HG02870 (cell line): ENCODE results near the gene VRTN.

Experiments
- ATAC-seq: cut with Tn5 transposase; IDR thresholded peaks from one replicate; pipeline ENCODE4 v1.9.1; 2021; ENCODE audit warnings: mild to moderate bottlenecking, moderate library complexity; ENCODE audit not compliant: unreplicated experiment

The VRTN gene

DNA sequence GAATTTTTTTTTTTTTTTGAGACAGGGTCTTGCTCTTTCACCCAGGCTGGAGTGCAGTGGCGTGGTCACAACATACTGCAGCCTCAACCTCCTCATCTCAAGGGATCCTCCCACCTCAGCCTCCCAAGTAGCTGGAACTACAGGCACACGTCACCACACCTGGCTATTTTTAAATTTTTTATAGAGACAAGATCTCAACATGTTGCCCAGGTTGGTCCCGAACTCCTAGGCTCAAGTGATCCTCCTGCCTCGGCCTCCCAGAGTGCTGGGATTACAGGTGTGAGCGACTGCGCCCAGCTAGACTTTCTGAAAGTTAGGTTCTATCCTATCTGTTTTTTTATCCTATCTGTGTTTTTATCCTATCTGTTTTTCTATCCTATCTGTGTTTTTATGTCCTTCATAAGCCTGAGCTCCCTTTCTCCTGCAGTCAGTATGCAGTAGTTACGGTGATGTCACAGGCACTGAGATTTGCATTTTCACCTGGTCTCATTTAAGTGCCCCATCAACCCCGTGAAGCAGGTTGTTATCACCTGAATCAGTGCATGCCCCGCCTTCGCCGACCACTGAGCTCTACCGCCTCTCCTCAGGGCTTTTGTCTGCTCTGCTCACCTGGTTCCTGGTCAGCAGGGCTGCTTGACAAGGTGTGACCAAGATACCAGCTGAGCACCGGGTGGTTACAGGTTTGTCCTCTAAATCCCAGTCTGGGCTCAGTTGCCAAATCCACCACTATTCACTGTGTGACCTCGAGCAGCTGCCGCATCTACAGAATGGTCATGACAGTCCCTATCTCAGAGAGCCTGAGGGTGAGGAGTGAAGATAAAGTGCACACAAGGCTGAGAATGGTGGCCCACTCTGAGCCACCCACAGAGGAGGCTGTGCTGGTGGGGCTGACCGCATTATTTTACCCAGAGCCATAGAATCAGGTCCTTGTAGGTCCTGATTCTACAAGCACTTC lies 44.6 kb downstream of the VRTN start:
- ATAC-seq: no peak

DNA sequence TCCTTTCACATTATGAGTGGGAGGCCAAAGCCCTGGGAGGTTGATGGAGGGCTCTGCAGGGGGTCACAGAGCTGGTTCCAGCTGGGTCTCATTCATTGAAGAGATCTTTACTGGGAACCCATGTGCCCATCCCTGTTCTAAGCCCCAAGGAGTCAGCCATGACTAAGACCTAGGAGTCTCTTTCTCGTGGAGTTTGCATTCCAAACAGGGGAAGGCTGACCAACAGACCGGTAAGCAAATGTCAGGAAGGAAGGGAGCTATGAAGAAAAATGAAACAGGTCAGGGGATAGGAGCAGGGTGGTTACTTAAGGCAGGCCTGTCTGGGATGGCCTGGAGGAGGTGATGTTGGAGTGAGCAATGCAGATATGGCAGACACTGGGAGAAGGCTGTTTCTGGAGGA lies 46.3 kb downstream of the VRTN start:
- ATAC-seq: no peak

DNA sequence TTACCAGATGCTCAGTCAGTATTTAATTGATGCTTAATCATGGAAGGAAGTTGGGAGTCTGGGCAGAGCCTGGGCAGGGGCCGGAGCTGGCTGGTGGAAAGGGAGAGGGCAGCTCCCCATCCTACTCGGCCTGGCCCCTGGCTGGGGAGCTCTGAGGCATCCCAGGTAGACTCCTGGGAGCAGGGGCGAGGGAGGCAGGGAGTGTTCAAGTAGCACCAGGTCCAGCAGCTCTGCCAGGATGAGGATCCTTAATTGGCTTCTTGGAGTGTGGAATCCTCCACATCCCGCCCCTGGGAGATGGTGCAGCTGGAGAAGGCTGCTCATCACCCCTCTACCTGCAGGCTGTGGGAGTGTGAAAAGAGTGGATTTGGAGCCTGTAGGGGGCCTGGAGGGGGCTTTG lies 46.8 kb downstream of the VRTN start:
- ATAC-seq: no peak

DNA sequence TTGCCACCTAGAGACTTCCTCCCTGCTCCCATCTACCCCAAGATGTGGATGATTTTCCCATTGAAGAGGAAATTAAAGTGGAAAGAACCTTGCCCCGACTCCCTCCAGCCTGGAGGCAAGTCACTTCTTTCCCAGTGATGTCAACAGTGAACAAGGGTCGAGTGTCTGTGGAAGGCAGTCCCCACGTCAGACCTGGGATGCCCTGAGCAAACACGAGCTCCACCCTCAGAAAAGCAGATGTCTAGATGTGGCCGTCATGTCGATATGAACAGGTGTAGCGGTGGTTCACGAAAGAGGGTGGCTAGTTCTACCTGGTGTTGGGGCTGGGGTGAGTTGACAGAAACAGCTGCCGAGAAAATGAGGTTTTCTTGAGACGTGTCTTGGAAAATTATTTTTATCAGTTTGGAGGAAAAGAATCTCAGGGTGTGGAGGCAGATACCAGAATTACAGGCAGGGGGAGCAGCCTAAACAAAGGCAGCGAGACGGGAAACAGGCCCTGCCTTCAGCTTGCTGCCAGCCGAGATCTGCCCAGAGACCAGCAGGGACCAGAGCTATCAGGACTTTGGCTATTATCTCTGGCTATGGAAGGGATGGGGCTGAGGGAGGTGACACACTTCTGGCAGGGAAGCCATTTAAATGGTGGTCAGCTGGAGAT lies 51.9 kb downstream of the VRTN start:
- no peak for ATAC-seq

DNA sequence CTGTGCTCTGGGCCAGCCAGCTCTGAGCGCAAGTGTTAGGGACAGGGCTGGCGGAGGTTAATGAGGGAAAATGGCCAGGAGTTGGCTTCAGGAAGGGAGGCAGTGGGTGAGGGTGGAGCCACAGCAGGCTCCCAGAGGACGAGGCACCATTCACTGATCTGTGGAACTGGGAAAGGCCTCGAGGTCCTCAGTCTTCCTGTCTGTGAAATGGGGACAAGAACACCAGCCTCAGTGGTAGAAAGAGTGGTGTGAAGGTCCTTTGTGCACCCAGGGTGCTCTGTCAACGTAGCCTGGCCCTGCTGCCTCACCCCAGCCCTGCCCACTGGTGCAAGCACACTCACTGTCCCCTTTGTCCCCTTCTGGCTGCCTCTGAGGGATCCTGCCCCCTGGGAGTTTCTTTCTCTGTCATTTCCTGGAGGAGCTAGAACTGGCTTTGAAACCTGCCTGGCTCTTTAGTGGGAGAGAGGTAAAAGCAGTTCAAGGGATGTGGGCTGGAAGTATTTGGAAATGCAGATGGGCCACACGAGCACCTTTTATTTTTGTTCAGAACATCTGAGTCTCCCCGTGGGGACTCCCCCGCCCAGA lies 52.7 kb downstream of the VRTN start:
- no peak for ATAC-seq

DNA sequence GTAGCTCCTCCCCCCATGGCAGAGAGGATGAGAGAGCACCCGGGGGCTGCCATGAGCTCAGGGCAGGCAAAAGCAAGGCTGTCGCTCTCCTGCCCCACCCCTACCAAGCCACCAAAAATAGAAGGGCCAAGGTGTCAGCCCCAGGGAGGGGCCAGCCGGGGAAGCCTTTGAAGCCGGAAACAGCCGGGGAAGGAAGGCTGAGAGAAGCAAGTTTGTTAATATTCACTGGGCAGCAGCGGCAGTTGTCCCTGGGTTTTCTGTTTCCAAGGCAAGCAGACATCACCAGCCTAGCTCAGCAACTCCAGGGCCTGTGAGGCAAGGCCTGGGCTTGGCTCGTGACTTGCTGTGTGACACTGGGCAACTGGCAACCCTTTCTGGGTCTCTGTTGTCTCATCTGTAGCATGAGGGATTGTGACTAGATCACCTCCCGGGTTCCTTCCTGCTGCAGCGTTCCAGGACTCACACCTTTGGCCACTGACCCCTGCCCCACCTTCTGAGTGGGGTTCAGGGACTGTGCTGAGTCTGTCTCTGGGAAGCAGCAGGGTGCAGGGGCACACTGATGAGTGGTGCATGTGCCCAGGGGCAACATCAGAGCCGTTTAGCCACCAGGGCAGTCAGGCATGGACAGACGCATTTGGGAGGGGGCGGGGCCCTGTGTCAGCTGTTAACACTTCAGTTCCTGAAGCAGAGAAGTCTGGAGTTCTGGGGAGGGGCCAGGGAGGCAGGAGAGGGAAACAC lies 53.4 kb downstream of the VRTN start:
- peak; percentile 70 for ATAC-seq

DNA sequence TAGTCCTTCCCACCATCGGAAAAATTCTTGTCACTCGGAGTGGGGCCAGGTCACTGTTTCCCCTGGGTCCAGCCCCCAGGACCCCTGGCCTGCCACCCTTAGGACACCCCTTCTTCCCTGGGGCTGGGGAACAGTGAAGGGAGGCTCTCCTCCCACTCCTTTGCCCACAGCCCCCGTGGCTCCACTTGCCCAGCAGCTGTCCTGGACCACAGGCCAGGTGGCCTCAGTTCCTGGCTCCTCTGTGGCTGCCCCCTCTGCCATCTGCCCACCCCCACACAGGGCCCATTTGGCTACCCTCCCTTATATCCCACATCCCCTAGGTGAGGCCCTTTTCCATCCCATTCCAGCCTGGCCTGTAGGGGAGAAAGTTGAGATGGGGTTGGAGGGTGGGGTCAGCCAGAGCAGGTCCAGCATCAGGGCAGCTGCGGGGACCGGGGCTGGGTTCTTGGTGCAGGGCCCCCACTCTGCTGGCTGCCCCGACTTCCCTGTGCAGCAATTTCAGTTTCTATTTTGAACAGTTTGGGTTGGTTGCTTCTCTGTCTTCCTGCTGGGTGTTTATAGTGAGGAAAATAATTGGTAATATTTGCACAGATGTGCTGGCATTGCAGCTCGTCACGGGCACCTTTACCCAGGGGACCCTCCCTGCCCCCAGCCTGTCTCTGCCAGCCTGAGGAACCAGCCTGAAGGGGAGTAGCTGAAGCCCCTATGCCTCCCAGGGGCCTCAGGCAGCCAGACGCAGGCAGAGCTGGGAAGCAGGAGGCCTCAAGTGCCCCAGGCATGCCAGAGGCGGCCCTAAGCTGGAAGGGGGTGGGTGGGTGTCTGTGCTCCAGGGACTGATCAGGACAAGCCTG lies 54.4 kb downstream of the VRTN start:
- ATAC-seq: no peak

DNA sequence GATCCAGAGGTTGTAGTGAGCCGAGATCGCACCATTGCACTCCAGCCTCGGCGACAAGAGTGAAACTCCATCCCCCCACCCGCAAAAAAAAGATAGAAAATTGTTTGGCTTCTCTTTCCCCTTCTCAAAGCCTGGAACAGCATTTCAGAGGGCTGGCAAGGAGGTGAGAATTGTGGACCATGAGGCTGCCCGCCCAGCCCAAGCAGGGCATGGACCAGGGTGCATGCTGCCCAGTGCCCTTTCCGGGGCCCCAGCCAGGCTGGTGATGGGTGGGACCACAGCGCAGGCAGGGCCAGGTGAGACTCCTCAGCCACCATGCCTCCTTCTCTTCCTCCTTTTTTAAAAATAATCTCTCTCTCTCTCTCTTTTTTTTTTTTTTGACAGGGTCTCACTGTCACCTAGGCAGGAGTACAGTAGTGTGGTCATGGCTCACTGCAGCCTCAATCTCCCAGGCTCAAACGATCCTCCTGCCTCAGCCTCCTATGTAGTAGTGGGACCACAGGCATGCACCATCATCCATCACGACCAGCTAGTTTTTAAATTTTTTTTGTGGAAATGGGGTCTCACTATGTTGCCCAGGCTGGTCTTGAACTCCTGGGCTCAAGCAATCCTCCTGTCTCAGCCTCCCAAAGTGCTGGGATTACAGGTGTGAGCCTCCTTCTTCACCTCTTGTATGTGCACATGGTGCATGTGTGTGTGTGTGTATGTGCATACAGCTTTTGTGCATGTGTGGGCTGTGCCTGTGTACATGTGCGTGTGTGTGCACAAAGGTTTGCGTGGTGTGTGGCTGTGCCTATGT lies 55.5 kb downstream of the VRTN start:
- no peak for ATAC-seq

DNA sequence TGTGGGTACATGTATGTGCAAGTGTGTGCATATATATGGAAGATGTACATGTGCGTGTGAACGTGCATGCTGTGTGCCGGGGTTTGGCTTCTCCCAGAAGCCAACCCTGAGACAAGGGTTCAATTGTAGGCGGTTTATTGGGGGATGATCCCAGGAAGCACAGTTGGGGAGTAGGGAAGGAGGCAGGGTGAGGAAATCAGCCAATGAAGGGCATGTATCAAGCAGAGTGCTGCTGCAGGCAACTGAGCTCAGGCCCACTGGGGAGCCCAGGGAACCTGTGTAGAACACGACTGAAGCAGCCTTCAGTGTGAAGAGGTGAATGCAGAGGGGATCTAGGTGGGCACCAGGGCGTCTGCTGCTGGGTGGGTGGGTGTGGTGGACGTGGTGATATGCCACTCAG lies 56.2 kb downstream of the VRTN start:
- ATAC-seq: no peak

DNA sequence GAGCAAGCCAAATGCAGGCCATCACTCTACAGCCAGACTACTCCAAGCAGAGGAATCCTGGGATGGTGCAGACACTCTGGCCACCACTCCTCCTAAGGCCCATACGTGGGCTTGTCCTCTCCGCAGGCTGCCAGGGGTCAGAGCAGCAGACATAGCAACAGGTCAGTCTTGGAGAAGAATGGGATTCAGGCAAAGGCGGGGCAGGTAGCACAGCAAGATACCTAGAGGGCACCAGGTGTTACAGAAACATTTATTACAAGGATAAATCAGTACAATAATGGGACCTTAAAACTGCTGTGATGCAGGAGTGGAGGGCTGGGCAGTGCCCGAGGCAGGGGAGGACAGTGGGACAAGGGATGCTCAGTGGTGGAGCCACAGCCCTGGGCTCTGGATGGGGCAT lies 57.4 kb downstream of the VRTN start:
- ATAC-seq: no peak

DNA sequence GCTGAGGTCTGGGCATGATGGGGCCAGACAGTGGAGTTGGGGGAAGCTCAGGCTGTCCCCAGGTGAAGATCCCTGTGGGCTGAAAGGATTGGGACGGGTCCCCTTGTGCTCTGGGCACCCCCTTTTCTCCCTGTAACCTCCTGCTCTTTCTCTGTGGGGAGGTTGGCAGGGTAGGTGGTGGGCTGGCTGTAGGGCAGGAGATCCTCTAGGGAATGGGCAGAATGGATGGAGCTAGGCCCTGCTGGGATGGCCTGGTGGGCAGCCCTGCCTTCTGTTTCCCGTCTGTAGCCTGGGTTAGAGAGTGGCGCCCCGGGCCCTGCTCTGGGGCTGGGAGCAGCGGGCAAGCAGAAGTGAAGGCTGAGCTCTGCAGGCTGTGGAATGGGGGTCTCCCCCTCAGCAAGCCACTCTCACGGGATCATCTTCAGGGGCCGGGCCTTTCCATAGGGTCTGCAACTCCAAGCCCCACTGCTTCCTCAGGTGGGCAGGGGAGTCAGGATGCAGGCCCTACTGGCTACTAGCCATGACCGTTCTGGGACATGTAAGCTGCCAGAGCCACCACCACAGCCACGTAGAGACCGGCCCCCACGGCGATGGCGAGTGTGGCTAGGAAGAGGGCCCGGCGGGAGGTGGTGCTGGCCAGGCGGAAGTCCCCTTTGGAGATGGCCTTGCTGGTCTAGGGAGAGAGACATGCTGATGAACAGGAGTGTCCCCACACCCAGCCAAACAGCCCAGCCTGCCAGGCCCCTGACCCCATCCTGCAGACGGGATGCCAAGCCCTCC lies 58.9 kb downstream of the VRTN start:
- ATAC-seq: no peak

DNA sequence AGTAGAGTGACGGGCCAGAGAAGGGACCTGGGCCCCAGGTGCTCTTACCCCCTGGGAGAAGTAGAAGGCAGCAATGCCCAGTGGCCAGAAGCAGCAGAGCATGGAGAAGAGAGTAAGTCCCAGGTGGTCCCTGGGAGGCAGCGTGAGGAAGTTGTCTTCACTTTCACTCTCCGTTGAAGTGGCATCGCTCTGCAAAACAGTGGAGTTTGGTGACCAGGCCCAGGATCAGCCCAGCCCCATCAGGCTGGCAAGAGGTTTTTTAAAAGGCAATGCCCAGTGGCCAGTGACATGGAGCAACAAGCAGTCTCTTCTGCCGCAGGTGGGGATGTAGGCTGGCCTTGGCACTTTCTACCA lies 59.5 kb downstream of the VRTN start:
- ATAC-seq: no peak

DNA sequence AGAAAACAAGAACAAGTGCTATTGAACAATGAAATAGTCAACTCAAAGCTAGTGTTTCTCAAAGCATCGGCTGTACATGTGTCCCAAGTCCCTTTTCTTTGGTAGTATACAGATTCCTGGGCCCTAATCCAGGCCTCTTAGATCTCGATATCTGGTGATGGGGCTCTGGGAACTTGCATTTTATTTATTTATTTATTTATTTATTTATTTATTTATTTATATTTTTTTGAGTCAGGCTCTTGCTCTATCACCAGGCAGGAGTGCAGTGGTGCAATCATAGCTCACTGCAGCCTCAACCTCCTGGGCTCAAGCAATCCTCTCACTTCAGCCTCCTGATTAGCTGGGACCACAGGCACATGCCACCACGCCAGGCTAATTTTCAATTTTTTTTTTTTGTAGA lies 60.6 kb downstream of the VRTN start:
- ATAC-seq: no peak

DNA sequence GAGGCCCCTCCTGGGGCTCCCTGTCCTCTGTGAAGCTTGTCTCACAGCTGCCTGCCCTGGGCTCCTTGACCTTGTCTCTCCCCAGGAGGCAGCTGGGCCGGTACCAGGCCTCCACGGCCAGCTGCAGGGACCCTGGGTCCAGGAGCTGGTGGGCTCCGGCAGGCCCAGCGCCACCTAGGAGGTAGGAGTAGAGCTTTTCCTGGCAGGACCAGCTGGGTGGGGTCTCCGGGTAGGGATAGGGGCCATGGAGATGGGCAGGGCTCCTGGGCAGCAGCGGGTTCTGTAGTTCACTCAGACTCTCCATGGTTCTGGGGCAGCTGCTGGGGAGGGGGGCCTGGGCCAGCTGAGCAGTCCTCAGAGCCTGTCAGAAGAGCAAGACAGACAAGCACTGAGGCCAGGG lies 61.2 kb downstream of the VRTN start:
- ATAC-seq: no peak
